ENCODE measurements around the gene BCOR. TPM values are rescaled to one million over a fixed set of nuclear protein-coding genes. Genes with fewer than 3 reads are reported as not detected.

Gene BCOR
- total RNA-seq, 2 experiments from 2014 or later = 26.1 to 26.3 TPM

DNA sequence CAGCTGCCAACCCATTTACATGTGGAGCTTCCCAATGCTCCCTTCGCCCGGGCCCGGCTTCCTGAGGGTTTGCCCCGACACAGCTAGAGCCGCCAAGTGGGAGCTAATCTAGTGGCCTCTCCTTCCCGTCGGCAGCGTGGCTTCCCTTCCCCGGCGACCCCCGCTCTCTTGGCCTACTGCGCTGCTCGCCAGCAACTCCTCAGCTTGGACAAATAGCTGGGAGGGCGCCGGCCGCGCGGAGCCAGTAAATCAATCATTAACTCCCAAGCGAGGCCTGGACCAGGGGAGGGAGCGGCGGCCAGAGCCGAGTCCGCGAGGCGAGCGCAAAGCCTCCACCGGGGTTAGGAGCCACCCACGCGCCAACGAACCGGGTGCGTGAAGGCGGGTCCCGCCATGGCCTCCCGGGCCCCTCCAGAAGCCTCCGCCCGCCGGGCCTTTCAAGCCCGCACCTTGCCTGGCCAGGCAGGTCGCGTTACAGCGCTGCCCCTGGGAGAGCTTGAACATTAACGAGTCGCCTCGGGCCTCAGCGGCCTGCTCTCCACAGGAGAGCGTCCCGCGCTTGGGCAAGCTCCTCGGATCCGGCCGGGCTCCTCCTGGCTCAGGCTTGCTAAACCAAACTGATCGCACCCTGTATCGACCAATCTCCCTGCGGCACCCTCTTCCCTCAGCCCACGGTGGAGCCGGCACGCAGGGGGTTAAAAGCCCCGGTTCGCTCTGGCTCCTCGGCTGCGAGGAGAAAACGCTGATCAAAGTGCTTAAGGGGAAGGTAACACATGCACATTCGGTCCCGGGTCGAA is 10.6 kb upstream of the BCOR start:
- Mint-ChIP-seq H3K9me3 (no peaks in the 10 kb centered on the region), H3K4me1 (ENCODE audit: low read depth) (peaks cover 4% of the 10 kb centered on the region), H3K27me3 (no peaks in the 10 kb centered on the region), H3K27ac (no peak overlapping the region), H3K4me3 (peak overlapping the region; percentile 84), H3K36me3 (ENCODE audit: low read depth) (no peaks in the 10 kb centered on the region)
- ChIA-PET CTCF (no interaction called here), POLR2A (interaction anchor here (0.6 to 4.9 kb wide), 5 partner anchors 11 to 68 kb away, joined by 3 to 63 read pairs (median 5); partner anchors contain the start of gene BCOR)
- intact Hi-C loops (cut with DNase I, micrococcal nuclease) = no loop called here
- Histone ChIP-seq H3K36me3 (ENCODE audit: insufficient read depth, low read length) (no peaks in the 10 kb centered on the region), H3K4me3 (ENCODE audit: low read length) (peak overlapping the region; percentile 42), H3K27me3 (ENCODE audit: control insufficient read depth in 1 of 2, insufficient read depth in 2 of 2, low read length in 2 of 2) (peaks cover 0 to 5% of the 10 kb centered on the region in 2 experiments), H3K4me1 (ENCODE audit: insufficient read depth, low read length) (peaks cover 32% of the 10 kb centered on the region), H3K27ac (ENCODE audit: low read depth in 1 of 2, low read length in 2 of 2) (no peak overlapping the region), H3K9me3 (ENCODE audit: control insufficient read depth in 1 of 2, insufficient read depth in 1 of 2, low read length in 2 of 2) (no peaks in the 10 kb centered on the region)
- ATAC-seq (ENCODE audit: poor library complexity) (no peak), DNase-seq (peak in 1 of 14 experiments; percentile 27)
- TF ChIP-seq, protein P1, sequence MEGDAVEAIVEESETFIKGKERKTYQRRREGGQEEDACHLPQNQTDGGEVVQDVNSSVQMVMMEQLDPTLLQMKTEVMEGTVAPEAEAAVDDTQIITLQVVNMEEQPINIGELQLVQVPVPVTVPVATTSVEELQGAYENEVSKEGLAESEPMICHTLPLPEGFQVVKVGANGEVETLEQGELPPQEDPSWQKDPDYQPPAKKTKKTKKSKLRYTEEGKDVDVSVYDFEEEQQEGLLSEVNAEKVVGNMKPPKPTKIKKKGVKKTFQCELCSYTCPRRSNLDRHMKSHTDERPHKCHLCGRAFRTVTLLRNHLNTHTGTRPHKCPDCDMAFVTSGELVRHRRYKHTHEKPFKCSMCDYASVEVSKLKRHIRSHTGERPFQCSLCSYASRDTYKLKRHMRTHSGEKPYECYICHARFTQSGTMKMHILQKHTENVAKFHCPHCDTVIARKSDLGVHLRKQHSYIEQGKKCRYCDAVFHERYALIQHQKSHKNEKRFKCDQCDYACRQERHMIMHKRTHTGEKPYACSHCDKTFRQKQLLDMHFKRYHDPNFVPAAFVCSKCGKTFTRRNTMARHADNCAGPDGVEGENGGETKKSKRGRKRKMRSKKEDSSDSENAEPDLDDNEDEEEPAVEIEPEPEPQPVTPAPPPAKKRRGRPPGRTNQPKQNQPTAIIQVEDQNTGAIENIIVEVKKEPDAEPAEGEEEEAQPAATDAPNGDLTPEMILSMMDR (IDR thresholded peaks at IDR 0.05) = no peak

DNA sequence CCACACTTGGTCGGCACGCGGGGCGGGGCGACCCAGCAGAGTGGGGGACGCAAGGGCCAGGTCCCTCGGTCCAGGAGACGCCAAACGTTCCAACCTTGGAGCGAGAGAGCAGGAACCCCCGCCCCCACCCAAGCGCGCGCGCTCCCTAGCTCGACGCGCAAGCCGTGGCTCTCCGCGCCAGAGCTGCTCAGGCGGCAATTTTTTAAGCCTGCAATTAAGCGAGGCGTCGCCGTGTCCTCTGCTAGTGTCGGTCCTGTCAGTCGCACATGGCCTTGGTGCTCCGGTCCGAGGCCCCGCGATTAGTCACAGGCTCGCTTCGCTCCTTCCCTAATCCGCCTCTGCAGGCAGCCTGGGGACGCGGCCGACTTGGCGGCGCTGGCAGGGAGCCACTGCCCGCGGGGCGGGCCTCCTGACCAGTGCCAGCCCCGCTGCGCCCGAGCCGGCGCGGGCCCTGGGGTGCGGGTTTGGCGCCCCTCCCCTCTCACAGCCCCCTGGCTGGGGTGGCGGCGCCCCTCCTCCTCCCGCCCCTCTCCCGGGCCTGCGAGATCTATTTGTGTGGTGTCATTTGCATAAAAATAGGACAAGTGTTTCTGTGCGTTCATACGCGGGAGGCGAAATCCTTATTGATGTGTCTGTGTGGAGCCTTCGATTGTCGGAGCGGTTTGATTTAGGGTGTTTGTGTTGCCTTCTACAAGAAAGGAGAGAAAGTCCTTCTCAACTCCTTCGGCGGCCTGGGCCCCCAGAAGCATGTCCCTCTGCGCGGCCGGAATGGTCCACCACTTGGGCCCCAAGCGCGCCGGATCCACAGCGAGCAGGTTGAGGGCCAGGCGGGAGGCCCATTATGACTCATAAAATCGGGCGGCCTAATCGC is 9.8 kb upstream of the BCOR start:
- Histone ChIP-seq H3K4me1 (ENCODE audit: insufficient read depth, low read length) (peaks cover 32% of the 10 kb centered on the region), H3K4me3 (ENCODE audit: low read length) (peak overlapping the region; percentile 57), H3K9me3 (ENCODE audit: control insufficient read depth in 1 of 2, insufficient read depth in 1 of 2, low read length in 2 of 2) (no peaks in the 10 kb centered on the region), H3K36me3 (ENCODE audit: insufficient read depth, low read length) (no peaks in the 10 kb centered on the region), H3K27me3 (ENCODE audit: control insufficient read depth in 1 of 2, insufficient read depth in 2 of 2, low read length in 2 of 2) (peaks cover 0 to 5% of the 10 kb centered on the region in 2 experiments), H3K27ac (ENCODE audit: low read depth in 1 of 2, low read length in 2 of 2) (no peak overlapping the region)
- TF ChIP-seq, protein P1 (IDR thresholded peaks at IDR 0.05) = no peak
- H3K36me3 Mint-ChIP-seq (ENCODE audit: low read depth) = no peaks in the 10 kb centered on the region
- peaks cover 4% of the 10 kb centered on the region for H3K4me1 Mint-ChIP-seq (ENCODE audit: low read depth)
- no peak for ATAC-seq (ENCODE audit: poor library complexity)
- DNase-seq = peak in 3 of 14 experiments; percentile 45 to 69 (median 62)
- POLR2A ChIA-PET = interaction anchor here (0.6 to 4.9 kb wide), 6 partner anchors 10 to 801 kb away, joined by 3 to 63 read pairs (median 4); partner anchors contain the start of gene BCOR
- H3K9me3 Mint-ChIP-seq = no peaks in the 10 kb centered on the region
- H3K27ac Mint-ChIP-seq = peak overlapping the region; percentile 71
- intact Hi-C loops (cut with DNase I, micrococcal nuclease) = no loop called here
- peak overlapping the region; percentile 95 for H3K4me3 Mint-ChIP-seq
- H3K27me3 Mint-ChIP-seq = no peaks in the 10 kb centered on the region
- CTCF ChIA-PET = no interaction called here

DNA sequence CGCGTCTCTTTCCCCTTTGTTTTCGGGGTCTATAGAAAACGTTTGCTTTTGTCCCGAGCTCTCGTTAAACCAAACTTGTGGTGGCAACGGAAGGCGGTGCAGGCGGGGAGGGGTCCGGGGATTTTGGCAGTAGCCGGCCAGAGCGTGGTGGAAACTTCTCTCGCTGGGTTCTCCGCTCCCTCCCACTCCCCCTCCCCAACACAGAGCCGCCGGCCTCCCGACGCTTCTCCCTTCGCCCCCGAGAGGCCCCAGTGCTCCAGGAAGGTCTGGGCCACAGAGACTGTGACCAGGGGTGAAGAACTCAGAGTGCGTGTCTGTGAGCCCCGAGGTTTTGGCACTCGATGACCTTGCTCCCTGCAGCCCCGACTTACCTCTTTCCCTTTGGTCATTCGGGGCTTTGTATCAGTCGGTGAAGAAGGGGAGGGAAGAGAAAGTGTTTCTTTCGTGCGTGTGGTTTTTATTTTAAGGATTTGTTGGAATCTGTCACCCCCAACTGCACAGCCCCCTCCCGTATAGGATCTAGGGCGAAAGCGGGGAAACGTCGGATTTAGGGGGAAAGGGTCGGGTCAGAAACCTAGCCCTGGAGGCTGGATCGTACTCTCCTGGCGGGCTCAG is 9.0 kb upstream of the BCOR start:
- CTCF ChIA-PET = no interaction called here
- no peaks in the 10 kb centered on the region for H3K27me3 Mint-ChIP-seq

More for the DNA sequence above, 9.0 kb upstream of the BCOR start:
- no peak for DNase-seq
- H3K4me3 Mint-ChIP-seq = peak overlapping the region; percentile 95
- Histone ChIP-seq H3K9me3 (ENCODE audit: control insufficient read depth in 1 of 2, insufficient read depth in 1 of 2, low read length in 2 of 2) (no peaks in the 10 kb centered on the region), H3K4me3 (ENCODE audit: low read length) (peak overlapping the region; percentile 57), H3K4me1 (ENCODE audit: insufficient read depth, low read length) (peaks cover 32% of the 10 kb centered on the region), H3K27ac (ENCODE audit: low read depth in 1 of 2, low read length in 2 of 2) (no peak overlapping the region), H3K36me3 (ENCODE audit: insufficient read depth, low read length) (no peaks in the 10 kb centered on the region), H3K27me3 (ENCODE audit: control insufficient read depth in 1 of 2, insufficient read depth in 2 of 2, low read length in 2 of 2) (peaks cover 0 to 5% of the 10 kb centered on the region in 2 experiments)
- no peaks in the 10 kb centered on the region for H3K9me3 Mint-ChIP-seq
- peaks cover 4% of the 10 kb centered on the region for H3K4me1 Mint-ChIP-seq (ENCODE audit: low read depth)
- H3K36me3 Mint-ChIP-seq (ENCODE audit: low read depth) = no peaks in the 10 kb centered on the region
- intact Hi-C loops (cut with DNase I, micrococcal nuclease) = no loop called here
- H3K27ac Mint-ChIP-seq = peak overlapping the region; percentile 71
- TF ChIP-seq, protein P1 (IDR thresholded peaks at IDR 0.05) = no peak
- ATAC-seq (ENCODE audit: poor library complexity) = no peak
- POLR2A ChIA-PET = interaction anchor here (1.0 to 4.9 kb wide), 3 partner anchors 9 to 70 kb away, joined by 3 to 63 read pairs (median 8); partner anchors contain the start of gene BCOR
